ENCODE data around the gene FGGY. TPM values are rescaled to one million over a fixed set of nuclear protein-coding genes. Genes with fewer than 3 reads are reported as not detected.

Gene FGGY
- total RNA-seq, 1 experiment from 2014 or later = 12.0 TPM

DNA sequence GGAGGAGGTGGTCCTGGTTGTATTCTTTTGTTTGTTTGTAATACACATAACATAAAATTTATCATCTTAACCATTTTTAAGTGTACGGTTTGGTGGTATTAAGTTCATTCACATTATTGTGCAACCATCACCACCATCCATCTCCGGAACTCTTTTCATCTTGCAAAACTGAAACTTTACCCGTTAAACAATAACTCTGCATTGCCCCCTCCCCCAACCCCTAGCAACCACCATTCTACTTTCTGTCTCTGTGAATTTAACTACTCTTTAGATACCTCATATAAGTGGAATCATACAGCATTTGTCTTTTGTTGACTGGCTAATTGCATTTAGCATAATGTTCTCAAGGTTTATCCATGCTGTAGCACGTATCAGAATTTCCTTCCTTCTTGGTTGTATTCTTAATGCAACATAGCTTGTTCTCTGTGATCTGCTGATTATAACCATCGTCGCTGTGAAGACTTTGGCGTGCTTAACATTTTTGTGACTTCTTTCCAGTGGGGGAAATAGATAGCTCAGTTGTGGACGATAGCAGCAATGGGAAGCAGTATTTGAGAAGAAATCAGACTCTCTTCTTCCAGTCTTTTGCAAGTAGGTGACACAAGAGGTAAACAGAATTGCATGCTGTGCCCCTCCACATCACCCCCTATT is 400.4 kb downstream of the FGGY start (continued):
- TF ChIP-seq, protein P1, sequence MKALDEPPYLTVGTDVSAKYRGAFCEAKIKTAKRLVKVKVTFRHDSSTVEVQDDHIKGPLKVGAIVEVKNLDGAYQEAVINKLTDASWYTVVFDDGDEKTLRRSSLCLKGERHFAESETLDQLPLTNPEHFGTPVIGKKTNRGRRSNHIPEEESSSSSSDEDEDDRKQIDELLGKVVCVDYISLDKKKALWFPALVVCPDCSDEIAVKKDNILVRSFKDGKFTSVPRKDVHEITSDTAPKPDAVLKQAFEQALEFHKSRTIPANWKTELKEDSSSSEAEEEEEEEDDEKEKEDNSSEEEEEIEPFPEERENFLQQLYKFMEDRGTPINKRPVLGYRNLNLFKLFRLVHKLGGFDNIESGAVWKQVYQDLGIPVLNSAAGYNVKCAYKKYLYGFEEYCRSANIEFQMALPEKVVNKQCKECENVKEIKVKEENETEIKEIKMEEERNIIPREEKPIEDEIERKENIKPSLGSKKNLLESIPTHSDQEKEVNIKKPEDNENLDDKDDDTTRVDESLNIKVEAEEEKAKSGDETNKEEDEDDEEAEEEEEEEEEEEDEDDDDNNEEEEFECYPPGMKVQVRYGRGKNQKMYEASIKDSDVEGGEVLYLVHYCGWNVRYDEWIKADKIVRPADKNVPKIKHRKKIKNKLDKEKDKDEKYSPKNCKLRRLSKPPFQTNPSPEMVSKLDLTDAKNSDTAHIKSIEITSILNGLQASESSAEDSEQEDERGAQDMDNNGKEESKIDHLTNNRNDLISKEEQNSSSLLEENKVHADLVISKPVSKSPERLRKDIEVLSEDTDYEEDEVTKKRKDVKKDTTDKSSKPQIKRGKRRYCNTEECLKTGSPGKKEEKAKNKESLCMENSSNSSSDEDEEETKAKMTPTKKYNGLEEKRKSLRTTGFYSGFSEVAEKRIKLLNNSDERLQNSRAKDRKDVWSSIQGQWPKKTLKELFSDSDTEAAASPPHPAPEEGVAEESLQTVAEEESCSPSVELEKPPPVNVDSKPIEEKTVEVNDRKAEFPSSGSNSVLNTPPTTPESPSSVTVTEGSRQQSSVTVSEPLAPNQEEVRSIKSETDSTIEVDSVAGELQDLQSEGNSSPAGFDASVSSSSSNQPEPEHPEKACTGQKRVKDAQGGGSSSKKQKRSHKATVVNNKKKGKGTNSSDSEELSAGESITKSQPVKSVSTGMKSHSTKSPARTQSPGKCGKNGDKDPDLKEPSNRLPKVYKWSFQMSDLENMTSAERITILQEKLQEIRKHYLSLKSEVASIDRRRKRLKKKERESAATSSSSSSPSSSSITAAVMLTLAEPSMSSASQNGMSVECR (CRISPR knock-in tag; IDR thresholded peaks at IDR 0.05; ENCODE audit: borderline replicate concordance) = no peak

DNA sequence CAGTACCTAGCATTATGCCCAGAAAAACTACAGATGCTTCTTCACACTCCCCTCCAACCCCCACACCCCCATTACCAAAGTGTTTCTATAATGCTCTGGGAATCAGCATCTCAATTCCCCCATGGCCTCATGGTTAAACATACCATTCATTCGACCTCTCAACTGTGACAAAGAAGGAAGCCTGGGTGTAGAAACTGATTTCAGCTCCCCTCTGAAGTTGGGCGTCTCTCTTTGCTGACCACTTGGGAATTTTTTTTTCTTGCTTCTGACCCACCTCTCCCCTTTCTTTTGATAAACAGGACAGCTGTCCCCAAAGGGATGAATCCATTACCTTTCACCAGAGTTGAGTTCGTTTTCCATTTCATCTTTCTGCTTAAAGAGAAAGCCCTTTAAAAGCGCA is 401.5 kb downstream of the FGGY start:
- Mint-ChIP-seq H3K27ac (peak overlapping the region; percentile 78; the same call in 1 of the 2 replicates), H3K4me3 (peak overlapping the region; percentile 18), H3K4me1 (peaks cover 28% of the 10 kb centered on the region), H3K27me3 (ENCODE audit: low read depth) (no peaks in the 10 kb centered on the region), H3K36me3 (no peaks in the 10 kb centered on the region), H3K9me3 (peaks cover 4% of the 10 kb centered on the region)
- POLR2A ChIA-PET = no interaction called here
- DNase-seq (ENCODE audit: low spot score) (no peak), ATAC-seq (peak; percentile 81)
- TF ChIP-seq, protein P2, sequence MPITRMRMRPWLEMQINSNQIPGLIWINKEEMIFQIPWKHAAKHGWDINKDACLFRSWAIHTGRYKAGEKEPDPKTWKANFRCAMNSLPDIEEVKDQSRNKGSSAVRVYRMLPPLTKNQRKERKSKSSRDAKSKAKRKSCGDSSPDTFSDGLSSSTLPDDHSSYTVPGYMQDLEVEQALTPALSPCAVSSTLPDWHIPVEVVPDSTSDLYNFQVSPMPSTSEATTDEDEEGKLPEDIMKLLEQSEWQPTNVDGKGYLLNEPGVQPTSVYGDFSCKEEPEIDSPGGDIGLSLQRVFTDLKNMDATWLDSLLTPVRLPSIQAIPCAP (CRISPR knock-in tag; IDR thresholded peaks at IDR 0.05) = no peak
- CTCF ChIA-PET = interaction anchor here (0.7 to 2.8 kb wide), 18 partner anchors 11 to 971 kb away, joined by 3 to 16 read pairs (median 3); partner anchors contain the start of gene FGGY

GRCh38 chr1:59699227-59699847 is 402.4 kb downstream of the FGGY start:
- peak; percentile 43; the same call in 1 of the 2 replicates for ATAC-seq
- DNase-seq (ENCODE audit: low spot score) = no peak
- no peaks in the 10 kb centered on the region for H3K36me3 Mint-ChIP-seq
- ChIA-PET CTCF (interaction anchor here (0.8 to 2.8 kb wide), 14 partner anchors 11 to 972 kb away, joined by 3 to 16 read pairs (median 3); partner anchors contain the start of gene FGGY), POLR2A (no interaction called here)
- no peak overlapping the region for H3K27ac Mint-ChIP-seq
- H3K27me3 Mint-ChIP-seq (ENCODE audit: low read depth) = no peaks in the 10 kb centered on the region
- TF ChIP-seq CTCF (IDR thresholded peaks at IDR 0.05) = peak; percentile 92
- TF ChIP-seq E2F1 (CRISPR knock-in tag; IDR thresholded peaks at IDR 0.05) = no peak
- peaks cover 28% of the 10 kb centered on the region for H3K4me1 Mint-ChIP-seq
- H3K4me3 Mint-ChIP-seq = no peak overlapping the region
- H3K9me3 Mint-ChIP-seq = peaks cover 4% of the 10 kb centered on the region; the same call in 1 of the 2 replicates

DNA sequence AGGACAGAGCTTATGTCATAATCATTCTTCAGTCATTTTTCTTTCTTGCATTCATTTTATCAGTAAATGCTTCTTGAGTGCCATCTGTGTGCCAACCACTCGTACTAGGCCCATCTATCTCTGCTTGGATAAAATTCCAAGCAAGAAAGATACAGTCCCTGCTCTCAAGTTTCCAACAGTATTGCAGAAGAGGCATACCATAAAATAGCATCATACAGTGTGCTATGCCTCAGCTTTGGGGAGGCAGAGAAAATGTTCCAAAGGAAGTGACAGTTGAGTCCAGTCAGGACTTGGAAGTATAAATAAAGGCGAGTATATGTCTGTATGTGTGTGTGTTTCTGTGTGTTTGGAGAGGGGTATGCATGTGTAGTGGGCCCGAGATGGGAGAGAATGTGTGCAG is 404.5 kb downstream of the FGGY start:
- no peak for ATAC-seq
- no peaks in the 10 kb centered on the region for H3K36me3 Mint-ChIP-seq
- peaks cover 28% of the 10 kb centered on the region for H3K4me1 Mint-ChIP-seq
- H3K9me3 Mint-ChIP-seq = no peaks in the 10 kb centered on the region
- H3K27ac Mint-ChIP-seq = no peak overlapping the region
- ChIA-PET CTCF (no interaction called here), POLR2A (no interaction called here)
- no peak for DNase-seq (ENCODE audit: low spot score)
- no peak overlapping the region for H3K4me3 Mint-ChIP-seq
- H3K27me3 Mint-ChIP-seq (ENCODE audit: low read depth) = no peaks in the 10 kb centered on the region
- TF ChIP-seq AR (CRISPR knock-in tag; IDR thresholded peaks at IDR 0.05) (no peak), ATF6 (CRISPR knock-in tag; IDR thresholded peaks at IDR 0.05) (no peak), ZBTB21 (CRISPR knock-in tag; IDR thresholded peaks at IDR 0.05; ENCODE audit: borderline replicate concordance) (no peak), EMX1 (CRISPR knock-in tag; IDR thresholded peaks at IDR 0.05) (no peak), ZNF423 (CRISPR knock-in tag; IDR thresholded peaks at IDR 0.05) (no peak), TCF7 (CRISPR knock-in tag; IDR thresholded peaks at IDR 0.05; ENCODE audit: low read depth) (no peak)
- TF ChIP-seq, protein P2 (CRISPR knock-in tag; IDR thresholded peaks at IDR 0.05) = no peak

All from WTC11 (cell line).